H54 (cell line): Measurements from ENCODE around the gene TRAF7.

Experiments
- DNase-seq: peaks from one replicate; pipeline ENCODE4 v3.0.0; 2011; ENCODE audit warnings: low spot score, mixed read lengths; ENCODE audit not compliant: insufficient read length
- FAIRE-seq: peaks from 3 replicates; lab custom pipeline; 2011; peaks lifted over from hg19 to GRCh38; lab: Jason Lieb, UNC
- POLR2A ChIP-seq: IDR thresholded peaks from 2 replicates; pipeline ENCODE4 v1.6.1; 2011; ENCODE audit warnings: low read depth, mild to moderate bottlenecking, low read length

TRAF7 gene

DNA sequence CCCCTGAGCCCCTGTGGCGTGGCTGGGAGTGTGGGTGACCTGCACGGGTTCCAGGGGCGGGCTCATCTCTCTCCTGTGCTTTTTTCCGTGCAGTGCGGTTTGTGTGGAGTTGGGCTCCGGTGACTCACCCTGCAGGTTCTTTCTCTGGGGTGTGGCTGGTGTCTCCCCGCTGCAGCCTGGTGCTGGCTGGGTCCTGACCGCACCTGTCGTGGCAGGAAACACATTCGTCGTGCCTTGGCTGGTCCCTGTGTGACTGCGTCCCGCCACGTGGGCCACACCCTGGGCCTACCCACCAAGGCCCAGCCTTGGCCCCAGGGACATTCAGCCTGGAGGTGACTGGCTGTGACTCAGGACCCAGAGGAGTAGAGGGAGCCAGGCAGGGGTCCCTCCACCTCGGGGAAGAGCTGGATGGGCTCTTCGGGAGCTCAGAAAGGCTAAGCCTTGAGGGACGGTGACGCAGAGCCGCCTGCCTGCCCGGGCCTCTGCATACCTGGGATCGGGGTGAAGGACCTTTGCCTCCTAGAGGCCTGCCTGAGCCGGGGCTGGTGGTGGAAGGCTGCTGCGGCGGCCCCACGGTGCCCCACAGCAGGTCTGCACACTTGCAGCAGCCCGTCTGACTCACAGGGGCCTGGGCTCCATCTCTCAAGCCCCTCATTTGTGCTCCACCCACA is 7.8 kb downstream of the TRAF7 start:
- peak; percentile 61 for DNase-seq
- FAIRE-seq: no peak
- TF ChIP-seq POLR2A: no peak

- no peak for TF ChIP-seq POLR2A
- DNase-seq: no peak
- no peak for FAIRE-seq
These were observed 10.3 kb downstream of the TRAF7 start for GRCh38 chr16:2165861-2166260.

GRCh38 chr16:2166263-2167067 is 10.9 kb downstream of the TRAF7 start:
- FAIRE-seq (no peak), DNase-seq (no peak)
- no peak for TF ChIP-seq POLR2A

- TF ChIP-seq POLR2A: no peak
- DNase-seq: no peak
- no peak for FAIRE-seq
These were observed 11.6 kb downstream of the TRAF7 start for GRCh38 chr16:2167068-2167638.

DNA sequence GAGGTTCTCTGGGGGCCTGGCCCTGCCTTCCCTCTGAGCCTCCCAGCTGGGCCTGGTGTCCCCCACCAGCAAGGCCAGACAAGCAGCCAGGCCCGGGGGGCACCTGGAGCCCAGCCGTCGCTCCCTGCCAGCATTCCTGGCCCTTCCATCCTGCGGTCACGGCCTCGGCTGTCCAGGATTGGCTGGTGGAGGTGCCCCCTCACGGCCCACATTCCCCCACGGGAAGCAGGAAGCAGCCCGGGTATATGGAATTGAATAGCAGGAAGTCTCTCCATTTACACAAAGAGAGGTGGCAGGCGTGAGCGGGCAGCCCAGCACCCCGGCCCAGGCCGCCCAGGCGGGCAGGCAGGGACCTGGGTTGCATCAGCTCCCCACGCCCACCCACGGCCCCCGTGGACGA is 14.5 kb downstream of the TRAF7 start:
- DNase-seq (no peak), FAIRE-seq (no peak)
- no peak for TF ChIP-seq POLR2A

DNA sequence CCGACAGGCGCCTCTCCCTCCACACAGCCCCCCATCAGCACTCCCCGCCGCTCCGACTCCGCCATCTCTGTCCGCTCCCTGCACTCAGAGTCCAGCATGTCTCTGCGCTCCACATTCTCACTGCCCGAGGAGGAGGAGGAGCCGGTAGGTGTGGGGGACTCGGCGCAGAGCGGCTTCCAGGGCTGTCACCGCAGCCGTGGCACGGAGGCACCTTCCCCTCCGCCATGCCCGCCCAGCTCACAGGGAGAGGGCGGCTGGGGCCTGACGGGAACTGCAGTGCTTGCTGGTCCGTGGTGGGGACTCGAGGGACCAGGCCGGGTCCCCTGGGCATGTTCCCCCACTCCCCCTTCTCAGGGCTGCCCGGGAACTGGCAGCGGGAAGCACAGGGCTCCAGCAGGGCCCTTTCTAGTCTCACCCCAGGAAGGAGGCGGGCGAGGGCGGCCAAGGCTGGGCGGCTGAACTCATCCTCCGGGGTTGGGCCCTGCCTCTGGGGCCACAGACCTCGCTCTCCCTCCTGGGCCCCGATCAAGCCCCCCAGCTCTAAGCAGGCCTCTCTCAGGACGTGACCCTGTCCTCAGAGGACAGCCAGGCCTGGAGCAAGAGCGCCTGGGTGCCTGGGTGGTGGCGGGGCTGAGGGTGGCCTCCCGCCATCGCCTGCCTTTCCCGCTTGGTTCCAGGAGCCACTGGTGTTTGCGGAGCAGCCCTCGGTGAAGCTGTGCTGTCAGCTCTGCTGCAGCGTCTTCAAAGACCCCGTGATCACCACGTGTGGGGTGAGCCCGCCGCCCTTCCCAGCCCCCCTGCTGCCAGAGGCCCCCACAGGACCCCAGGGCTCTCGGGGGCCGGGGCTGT is 15.2 kb downstream of the TRAF7 start:
- DNase-seq: no peak
- no peak for FAIRE-seq
- TF ChIP-seq POLR2A: no peak

GRCh38 chr16:2171601-2172178 is 16.1 kb downstream of the TRAF7 start:
- DNase-seq (no peak), FAIRE-seq (no peak)
- TF ChIP-seq POLR2A: no peak

DNA sequence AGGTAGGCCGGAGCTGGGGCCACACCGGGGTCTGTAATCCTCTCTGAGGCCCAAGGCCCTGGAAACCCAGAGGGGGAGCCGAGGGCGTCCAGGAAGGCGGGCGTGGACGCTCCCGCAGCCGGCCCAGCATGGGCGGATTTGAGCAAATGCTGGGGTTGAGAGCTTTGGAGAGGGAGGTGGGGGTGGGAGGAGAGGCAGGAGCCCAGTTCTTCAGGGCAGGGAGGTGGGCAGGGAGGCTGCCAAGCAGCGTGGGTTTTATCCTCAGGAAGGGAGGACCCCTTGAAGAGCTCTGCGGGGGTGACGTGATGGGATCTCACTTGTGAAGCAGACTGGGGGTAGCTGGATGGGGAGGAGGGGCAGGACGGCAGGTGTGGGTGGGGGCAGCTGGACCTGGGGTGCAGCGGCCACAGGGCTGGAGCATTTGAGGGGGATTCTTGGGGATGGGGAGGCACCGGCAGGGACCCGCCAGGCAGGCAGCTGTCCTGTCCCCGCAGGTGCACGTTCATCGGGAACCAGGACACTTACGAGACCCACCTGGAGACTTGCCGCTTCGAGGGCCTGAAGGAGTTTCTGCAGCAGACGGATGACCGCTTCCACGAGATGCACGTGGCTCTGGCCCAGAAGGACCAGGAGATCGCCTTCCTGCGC is 17.2 kb downstream of the TRAF7 start:
- no peak for TF ChIP-seq POLR2A
- DNase-seq: no peak
- FAIRE-seq: no peak

DNA sequence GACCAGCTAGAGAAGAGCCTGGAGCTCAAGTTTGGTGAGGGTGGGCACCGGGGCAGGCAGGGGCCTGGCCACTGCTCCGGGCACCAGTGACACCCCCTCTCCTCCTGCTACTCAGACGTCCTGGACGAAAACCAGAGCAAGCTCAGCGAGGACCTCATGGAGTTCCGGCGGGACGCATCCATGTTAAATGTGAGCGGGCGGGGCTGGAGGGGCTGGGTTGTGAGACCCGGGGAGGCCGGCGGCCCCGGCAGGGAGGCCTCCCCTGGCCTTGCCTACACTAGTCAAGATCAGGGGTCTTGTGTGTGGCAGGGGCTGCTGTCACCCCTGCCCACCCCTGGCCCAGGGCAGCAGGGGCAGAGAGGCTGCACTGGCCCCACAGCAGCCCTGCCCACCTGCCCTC is 17.8 kb downstream of the TRAF7 start:
- FAIRE-seq (no peak), DNase-seq (no peak)
- TF ChIP-seq POLR2A: no peak

- DNase-seq (no peak), FAIRE-seq (no peak)
- TF ChIP-seq POLR2A: no peak
These were observed 18.3 kb downstream of the TRAF7 start for GRCh38 chr16:2173916-2174315.

GRCh38 chr16:2174396-2175131 is 19.0 kb downstream of the TRAF7 start:
- no peak for FAIRE-seq

GRCh38 chr16:2175454-2175853 is 19.9 kb downstream of the TRAF7 start:
- FAIRE-seq: no peak
- DNase-seq: no peak
- TF ChIP-seq POLR2A: no peak

More at GRCh38 chr16:2174396-2175131, 19.0 kb downstream of the TRAF7 start:
- no peak for TF ChIP-seq POLR2A
- DNase-seq: no peak

- DNase-seq (no peak), FAIRE-seq (no peak)
- TF ChIP-seq POLR2A: no peak
These were observed 20.5 kb downstream of the TRAF7 start for GRCh38 chr16:2176047-2176446.
